ENCODE results near the gene MYH9.

Gene MYH9

DNA sequence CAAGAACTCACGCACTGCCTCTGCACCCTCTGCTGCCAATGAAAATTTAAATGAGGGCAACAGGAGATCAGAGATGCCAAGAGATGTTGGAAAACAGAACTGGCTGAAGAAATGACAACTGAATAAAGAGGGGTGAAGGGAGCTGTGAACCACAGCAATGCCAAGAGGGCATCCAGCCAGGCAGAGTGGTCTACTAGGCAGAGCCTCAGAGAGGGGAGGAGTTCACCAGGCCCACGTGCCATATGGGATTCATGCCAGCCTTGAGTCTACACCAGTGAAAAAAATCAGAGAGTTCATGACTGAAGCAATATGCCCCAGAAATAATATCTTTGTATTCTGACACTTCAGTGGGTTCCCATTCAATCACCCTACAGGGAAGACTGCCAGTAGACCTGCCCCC is 152.8 kb downstream of the MYH9 start:
- in situ Hi-C loops (cut with MboI; ENCODE audit: low sequenced_read_pairs), result no loop called here

DNA sequence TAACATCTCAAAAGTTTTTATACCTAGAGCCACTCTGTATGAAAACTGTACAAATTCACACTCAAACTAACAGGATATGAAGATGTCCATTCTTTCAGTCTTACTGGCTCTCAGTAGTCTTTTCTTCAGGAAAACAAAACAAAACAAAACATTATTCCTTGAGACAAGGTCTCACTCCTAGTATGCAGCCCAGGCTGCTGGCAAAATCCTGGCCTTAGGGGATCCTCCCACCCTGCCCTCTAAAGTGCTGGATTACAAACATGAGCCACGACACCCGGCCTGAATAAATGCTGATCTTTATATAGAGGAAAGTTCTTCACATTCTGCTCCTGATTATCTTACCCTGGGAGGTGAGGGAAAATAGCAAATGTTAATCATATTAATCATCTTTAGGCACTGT is 153.6 kb downstream of the MYH9 start:
- in situ Hi-C loops (cut with MboI; ENCODE audit: low sequenced_read_pairs), result no loop called here

DNA sequence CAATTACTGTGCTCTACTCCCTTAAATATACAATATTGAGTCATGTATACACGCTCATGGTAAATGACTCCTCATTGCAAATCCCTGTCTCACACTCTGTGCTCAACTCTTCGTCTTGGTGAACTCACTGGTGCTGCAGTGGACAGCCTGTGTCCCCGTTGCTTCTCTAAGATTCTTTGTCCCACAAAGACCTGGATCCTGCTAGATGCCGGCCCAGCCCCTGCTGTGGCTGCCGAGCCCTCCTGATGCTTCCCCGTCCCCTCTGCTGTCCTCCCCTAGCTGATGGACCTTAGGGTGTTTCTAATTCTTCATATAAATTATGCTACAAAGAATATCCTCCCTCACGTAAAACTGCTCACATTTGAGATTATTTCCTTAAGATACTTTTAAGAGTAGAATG is 154.0 kb downstream of the MYH9 start:
- in situ Hi-C loops (cut with MboI; ENCODE audit: low sequenced_read_pairs), result no loop called here

DNA sequence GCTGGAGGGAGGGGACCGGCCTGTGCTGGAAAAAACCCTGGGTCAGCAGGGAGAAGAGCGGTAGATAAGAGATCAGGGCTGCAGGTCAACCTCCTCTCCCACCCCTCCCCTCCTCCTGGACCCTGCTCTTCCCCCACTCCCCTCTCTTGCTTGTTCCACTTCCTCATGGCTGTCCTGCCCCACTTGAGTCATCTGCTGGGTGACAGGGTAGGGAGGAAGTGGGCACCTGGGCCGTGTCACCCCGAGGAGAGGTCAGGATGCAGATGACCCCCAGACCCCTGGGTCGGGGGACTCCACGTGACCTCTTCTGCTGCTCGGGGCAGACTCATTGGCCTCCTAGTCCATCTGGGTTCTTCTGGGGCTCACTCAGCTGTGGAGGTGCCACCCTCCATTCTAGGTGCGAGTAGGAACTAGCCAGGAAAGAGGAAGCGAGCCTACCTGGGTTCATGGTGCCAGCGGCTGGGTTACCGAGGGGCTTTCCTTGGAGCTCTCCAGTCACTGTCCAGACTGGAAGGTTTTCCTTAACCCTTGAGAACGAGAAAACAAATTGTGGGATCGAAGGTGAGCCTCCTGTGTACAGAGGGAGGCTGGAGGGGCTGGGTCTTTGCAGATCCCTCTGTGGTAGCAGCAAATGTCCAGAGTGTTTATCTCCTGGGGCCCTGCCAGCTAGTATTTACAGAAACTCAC is 154.9 kb downstream of the MYH9 start:
- in situ Hi-C loops (cut with MboI; ENCODE audit: low sequenced_read_pairs), result no loop called here

Data from HL-60/S4 (cell line).